Measurements from ENCODE around the gene MRPS30.
"Not testable (repeated sequence)": the region's sequence is repeated elsewhere in the genome, so short reads cannot be mapped to it uniquely, and the experiment has no call there.

MRPS30 gene

GRCh38 chr5:44808435-44809214, at the start of gene MRPS30:
TSS of gene MRPS30 (plus strand) at chr5:44808947. CDS start at chr5:44808963, 16 bp downstream.
- DNase-seq = peak; percentile 93

- no peak for DNase-seq
Measured at GRCh38 chr5:44769200-44769876, 39.4 kb upstream of the MRPS30 start.

- no peak for DNase-seq
Measured at GRCh38 chr5:44769877-44770209, 38.9 kb upstream of the MRPS30 start.

GRCh38 chr5:44770780-44771717, 37.7 kb upstream of the MRPS30 start:
- DNase-seq = no peak

GRCh38 chr5:44772397-44772796, 36.4 kb upstream of the MRPS30 start:
- not testable (repeated sequence) for DNase-seq

- no peak for DNase-seq
Measured at GRCh38 chr5:44774279-44774880, 34.4 kb upstream of the MRPS30 start.

GRCh38 chr5:44779167-44779566, 29.6 kb upstream of the MRPS30 start:
- no peak for DNase-seq

- no peak for DNase-seq
Measured at GRCh38 chr5:44783634-44784315, 25.0 kb upstream of the MRPS30 start.

GRCh38 chr5:44787731-44788130, 21.0 kb upstream of the MRPS30 start:
- DNase-seq = no peak

- not testable (repeated sequence) for DNase-seq
Measured at GRCh38 chr5:44789372-44789995, 19.3 kb upstream of the MRPS30 start.

- not testable (repeated sequence) for DNase-seq
Measured at GRCh38 chr5:44792031-44792673, 16.6 kb upstream of the MRPS30 start.

- no peak for DNase-seq
Measured at GRCh38 chr5:44794371-44794770, 14.4 kb upstream of the MRPS30 start.

- no peak for DNase-seq
Measured at GRCh38 chr5:44795496-44795895, 13.3 kb upstream of the MRPS30 start.

GRCh38 chr5:44797841-44798240, 10.9 kb upstream of the MRPS30 start:
- DNase-seq = no peak

GRCh38 chr5:44801992-44802391, 6.8 kb upstream of the MRPS30 start:
- no peak for DNase-seq

GRCh38 chr5:44806608-44807007, 2.1 kb upstream of the MRPS30 start:
- no peak for DNase-seq

GRCh38 chr5:44807269-44807668, 1.5 kb upstream of the MRPS30 start:
- no peak for DNase-seq

- peak; percentile 61 for DNase-seq
Measured at GRCh38 chr5:44809215-44809955, 638 bp downstream of the MRPS30 start.

- no peak for DNase-seq
Measured at GRCh38 chr5:44809956-44810420, 1.2 kb downstream of the MRPS30 start.

- DNase-seq = no peak
Measured at GRCh38 chr5:44814761-44815160, 6.0 kb downstream of the MRPS30 start.
